GM18517 (cell line): ENCODE results near the gene ADH1A.
"Not testable (repeated sequence)": the region's sequence is repeated elsewhere in the genome, so short reads cannot be mapped to it uniquely, and the experiment has no call there.

Experiments used
- ATAC-seq: cut with Tn5 transposase; IDR thresholded peaks from one replicate; pipeline ENCODE4 v1.9.1; 2021; ENCODE audit warnings: mild to moderate bottlenecking, moderate library complexity; ENCODE audit not compliant: unreplicated experiment

The ADH1A gene

GRCh38 chr4:99290848-99291786 lies at the start of gene ADH1A:
Gene ADH1A, minus strand, starts transcription at chr4:99290985. Its CDS starts 71 bp downstream, at chr4:99290914.
- no peak for ATAC-seq

- ATAC-seq = no peak
These were observed 48.4 kb upstream of the ADH1A start for GRCh38 chr4:99339172-99339571.

DNA sequence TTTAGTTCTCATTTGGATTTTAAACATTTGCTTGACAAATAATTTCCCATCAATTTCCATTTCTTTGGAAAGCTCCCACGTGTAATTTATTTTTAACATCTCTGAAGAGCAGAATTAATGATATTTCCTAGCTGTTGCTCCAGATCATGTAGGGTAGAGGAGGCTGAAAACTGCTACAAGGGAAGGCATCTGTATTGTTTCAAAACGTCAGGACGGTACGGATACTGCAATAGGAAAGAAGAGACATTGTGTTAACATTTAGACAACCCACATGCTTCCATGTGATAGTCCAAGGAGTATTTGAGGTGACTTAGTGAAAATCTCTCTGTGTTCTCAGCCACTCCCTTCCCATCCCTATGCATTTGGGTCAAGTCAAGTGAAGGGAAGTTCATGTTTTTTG lies 45.8 kb upstream of the ADH1A start:
- no peak for ATAC-seq

GRCh38 chr4:99334880-99335279 lies 44.1 kb upstream of the ADH1A start:
- ATAC-seq = no peak

DNA sequence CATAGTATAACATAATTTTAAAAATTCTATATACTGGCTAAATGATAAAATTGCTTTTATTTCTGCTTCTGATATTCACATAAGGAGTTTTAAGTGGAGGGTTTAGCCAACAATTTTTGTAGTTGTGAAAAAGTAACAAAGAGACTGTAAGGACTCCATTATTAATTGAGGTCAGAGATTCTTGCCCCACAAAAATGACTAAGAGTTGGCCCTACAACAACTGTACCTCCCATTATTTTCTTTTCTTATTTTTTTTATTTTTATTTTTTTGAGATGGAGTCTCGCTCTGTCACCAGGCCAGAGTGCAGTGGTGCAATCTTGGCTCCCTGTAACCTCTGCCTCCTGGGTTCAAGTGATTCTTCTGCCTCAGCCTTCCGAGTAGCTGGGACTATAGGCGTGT lies 39.9 kb upstream of the ADH1A start:
- ATAC-seq = no peak

- no peak for ATAC-seq
These were observed 39.1 kb upstream of the ADH1A start for GRCh38 chr4:99329876-99330275.

DNA sequence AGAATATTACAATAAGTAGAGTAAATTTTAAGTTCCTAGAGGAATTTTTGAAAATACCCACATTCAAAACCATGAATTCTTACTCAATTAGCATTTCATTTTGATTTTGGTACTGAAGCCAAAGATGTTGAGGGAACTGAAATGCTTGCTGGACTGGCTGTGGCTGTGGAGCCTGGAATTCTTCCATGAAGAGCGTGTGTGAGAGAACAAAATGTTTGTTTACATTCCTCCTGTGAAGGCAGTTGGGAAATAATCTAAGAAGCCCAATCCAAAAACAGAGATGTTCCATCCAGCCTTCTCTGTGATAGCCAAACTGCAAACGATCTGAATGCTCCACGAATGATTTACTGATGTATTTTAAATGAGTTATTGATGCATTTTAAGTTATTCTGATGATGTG lies 34.2 kb upstream of the ADH1A start:
- ATAC-seq = no peak

GRCh38 chr4:99324361-99324760 lies 33.6 kb upstream of the ADH1A start:
- ATAC-seq = no peak

- ATAC-seq = no peak
These were observed 33.0 kb upstream of the ADH1A start for GRCh38 chr4:99323756-99324155.

- no peak for ATAC-seq
These were observed 30.7 kb upstream of the ADH1A start, which contains the start of gene ADH1B for GRCh38 chr4:99321241-99322191. Gene ADH1B, minus strand, starts transcription at chr4:99321401. Its CDS starts 70 bp downstream, at chr4:99321331.

GRCh38 chr4:99317811-99318210 lies 27.0 kb upstream of the ADH1A start:
- ATAC-seq = not testable (repeated sequence)

GRCh38 chr4:99317354-99317753 lies 26.6 kb upstream of the ADH1A start:
- no peak for ATAC-seq

DNA sequence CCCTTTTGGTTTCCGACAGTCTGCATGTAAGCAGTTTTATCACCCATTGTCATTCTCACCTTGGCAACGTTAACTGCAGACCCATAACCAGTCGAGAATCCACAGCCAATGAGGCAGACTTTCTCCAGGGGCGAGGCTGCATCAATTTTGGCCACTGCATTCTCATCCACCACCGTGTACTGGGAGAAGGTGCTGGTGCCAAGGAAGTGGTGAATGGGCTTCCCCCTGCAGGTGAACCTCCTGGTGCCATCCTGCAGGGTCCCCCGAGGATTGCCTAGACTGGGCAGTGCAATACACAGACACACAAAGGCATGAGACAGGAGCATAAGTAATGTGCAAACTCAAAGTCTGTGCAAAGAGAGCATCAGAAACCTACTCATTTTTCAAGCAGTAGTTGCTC lies 25.1 kb upstream of the ADH1A start:
- no peak for ATAC-seq

- no peak for ATAC-seq
These were observed 23.4 kb upstream of the ADH1A start for GRCh38 chr4:99314211-99314610.

DNA sequence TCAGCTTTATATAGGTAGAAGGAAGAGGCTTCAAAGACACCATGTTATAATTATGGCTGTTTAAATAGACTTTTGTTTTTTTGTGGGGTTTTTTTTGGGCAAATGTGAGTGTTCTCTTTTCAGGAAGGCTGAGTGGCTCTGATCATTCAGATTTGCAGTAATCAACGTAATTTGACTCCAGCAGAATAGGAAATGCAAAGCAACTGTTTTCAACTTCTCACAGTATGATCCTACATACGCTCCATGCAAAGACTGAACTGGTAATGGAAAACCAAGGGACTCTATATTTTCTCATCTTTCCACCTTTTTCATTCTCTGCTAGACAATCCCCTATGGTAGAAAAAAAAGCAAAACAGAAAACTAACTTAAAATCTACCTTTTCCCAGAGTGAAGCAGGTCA lies 19.6 kb upstream of the ADH1A start:
- ATAC-seq = no peak

DNA sequence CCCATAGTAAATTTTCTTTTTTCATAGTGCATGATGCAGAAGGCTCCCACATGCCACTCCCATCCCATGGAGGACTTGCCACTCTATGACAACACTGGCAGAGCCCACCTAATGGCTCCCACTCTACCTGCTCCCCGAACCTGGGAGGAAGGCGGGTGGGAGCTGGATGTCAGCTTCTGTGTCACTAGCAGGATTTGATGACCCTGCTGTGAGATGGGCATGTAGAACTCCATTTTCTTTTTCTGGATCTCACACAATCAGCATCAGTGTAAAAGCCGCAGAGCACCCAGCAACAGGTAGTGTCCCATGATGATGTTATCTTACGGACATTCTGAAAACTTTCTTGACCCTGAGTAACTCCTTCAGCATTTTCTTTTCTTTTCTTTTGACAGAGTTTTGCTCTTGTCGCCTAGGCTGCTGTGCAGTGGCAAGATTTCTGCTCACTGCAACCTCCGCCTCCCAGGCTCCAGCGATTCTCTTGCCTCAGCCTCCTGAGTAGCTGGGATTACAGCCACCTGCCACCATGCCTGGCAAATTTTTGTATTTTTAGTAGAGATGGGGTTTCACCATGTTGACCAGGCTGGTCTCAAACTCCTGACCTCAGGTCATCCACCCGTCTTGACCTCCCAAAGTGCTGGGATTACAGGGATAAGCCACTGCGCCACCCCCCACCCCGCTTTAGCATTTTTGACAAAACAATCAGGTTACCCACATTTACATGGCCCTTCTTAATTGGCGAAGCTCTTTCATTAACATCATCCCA lies 15.0 kb upstream of the ADH1A start:
- no peak for ATAC-seq

DNA sequence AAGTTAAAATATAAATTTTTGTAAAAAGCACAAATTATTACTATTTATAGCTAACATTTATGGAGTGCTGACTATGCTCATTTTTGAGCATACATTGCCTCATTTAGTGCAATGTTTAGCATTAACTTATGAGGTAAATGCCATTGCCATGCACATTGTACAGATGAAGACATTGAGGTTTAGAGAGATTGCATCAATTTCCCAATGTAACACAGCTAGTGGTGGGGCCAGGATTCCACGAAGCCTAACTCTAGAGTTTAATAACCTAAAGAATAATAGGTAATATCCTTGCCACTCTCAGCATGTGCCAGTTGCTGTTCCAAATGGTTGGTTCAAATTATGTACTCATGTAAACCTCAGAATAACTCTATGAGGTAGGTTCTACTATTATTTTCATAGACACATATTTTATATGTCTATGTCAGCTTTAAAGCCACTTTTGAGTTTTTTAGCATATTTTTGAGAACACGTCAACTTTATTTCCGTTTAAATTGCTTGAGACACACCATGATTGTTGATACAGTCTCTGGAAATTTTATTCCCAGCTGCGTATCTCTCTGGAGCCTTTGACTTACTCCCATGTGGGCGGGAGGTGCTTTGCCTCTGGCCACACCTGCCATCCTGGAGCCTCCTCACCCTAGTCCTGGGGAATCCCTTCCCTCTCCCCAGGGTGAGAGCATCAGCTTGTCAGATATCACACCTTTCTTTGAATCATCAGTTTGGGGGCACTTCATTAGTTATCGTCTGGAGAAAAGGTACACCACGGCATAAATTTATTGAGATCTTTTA lies 10.8 kb upstream of the ADH1A start:
- no peak for ATAC-seq

DNA sequence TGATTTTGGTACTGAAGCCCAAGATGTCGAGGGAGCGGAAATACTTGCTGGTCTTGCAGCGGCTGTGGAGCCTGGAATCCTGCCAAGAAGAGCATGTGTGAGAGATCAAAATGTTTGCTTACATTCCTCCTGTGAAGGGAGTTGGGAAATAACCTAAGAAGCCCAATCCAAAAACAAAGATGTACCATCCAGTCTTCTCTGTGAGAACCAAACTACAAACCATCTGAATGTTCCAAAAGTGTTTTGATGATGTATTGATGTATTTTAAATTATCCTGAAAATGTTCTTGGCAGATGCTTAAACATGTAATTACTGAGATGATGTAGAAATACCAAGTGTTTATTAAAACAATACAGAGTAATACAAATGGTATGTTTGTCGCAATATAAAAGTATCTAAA lies 10.1 kb upstream of the ADH1A start:
- no peak for ATAC-seq

- ATAC-seq = no peak
These were observed 2.6 kb upstream of the ADH1A start for GRCh38 chr4:99293357-99293756.

- no peak for ATAC-seq
These were observed 5.4 kb downstream of the ADH1A start for GRCh38 chr4:99285387-99285786.
